Central memory CD4-positive, alpha-beta T cell (primary cell): ENCODE data around the gene ACSM5.
"Not testable (repeated sequence)": the region's sequence is repeated elsewhere in the genome, so short reads cannot be mapped to it uniquely, and the experiment has no call there.

Source experiments
- DNase-seq: peaks from one replicate; pipeline ENCODE4 v3.0.0; 2022

The ACSM5 gene

DNA sequence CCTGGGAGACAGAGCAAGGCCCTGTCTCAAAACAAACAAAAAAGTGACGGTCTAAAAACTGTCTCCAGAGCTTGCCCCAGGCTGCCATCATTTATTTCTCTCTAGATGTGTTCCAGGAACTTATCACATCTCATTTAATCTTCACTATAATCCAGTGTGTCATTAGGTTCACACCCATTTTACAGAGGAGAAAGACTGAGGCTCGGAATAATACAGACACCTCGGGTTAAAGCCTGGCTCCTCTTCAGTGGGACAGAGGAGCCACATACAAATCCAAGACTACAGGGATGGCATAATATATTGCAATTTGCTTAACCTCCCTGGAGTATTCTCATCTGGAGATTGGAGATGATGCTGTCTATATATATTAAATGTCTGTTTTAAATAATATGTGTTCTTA is 10.7 kb upstream of the ACSM5 start:
- no peak for DNase-seq

DNA sequence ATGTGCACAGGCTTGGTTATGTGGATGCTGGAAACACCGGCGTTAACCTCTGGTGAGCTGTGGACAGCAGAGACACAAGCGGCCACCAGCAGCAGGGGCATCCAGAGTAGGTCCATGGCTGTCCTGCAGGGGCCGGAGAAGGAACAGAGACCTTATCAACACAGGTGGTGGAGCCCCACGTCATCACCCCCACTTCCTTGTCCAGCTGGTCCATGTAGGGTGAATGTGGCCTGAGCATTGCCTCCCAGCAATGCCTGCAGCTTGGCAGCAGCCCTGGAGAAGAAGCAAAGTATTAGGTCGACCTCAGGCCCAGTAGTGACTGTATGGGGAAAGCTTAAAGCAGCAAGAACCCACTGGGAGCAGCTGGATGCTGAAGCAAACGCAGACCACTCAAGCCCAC is 10.1 kb upstream of the ACSM5 start:
- DNase-seq, result no peak

DNA sequence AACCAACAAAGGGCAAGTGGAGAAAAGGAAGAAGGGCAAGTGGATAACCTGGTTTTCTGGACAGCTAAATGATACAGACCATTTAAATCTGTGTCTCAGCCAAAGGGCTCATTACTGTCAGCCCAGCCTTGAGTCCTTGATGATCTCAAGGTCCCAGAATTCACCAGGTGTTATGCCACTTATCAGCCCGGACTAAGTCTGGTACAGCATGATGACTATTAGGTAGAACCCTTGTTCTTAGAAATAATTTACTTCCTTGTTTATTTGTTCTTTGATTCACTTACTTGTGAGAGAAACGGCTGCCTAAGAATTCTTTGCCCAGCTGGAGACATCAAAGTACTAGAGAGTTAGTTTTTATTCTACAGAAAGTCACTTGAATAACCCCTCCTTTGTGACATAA is 8.3 kb upstream of the ACSM5 start:
- DNase-seq, result no peak

DNA sequence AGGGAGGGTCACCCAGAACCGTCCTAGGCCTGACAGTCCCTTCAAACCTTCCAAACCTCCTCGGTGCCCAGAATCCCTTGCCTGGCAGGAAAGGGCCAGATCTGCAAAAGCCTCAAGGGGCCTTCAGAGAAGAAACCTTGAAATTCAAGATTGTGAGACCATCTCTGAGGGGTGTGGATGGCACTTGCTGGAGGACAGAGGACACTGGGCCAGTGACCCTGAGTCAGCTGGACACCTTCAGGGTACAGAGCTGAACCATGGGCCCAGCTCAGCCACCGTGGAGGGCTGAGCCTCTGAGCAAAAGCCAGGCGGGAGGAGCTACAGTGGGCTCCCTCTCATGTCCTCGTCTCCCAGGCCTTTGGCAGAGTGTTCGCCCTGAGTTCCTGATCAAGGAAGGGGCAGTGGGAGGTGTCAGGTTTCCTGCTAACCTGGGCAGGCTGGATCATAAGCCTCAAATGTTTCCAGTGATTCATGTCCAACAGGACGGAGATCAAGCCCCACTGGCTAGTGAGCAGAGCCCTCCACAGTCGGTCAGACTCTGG is 7.8 kb upstream of the ACSM5 start:
- no peak for DNase-seq

DNA sequence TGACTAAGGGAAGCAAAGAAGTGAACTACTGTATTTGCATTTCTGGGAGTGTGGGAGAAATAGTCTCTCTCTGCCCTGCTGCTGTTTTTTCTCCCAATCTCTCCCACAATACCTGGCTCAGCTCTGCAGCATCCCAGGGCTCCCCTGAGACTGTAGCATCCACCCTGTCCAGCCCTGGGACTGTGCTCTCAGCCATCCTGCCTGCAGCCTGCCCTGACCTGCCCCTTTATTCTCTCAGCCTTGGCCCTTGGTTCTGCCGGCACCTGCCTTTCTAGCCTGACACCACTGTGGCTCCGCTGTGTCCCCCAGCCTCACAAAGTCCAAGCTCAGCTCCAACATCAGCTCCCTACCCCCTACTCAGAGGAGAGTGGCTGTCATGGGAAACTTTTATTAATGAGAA is 6.7 kb upstream of the ACSM5 start:
- no peak for DNase-seq

DNA sequence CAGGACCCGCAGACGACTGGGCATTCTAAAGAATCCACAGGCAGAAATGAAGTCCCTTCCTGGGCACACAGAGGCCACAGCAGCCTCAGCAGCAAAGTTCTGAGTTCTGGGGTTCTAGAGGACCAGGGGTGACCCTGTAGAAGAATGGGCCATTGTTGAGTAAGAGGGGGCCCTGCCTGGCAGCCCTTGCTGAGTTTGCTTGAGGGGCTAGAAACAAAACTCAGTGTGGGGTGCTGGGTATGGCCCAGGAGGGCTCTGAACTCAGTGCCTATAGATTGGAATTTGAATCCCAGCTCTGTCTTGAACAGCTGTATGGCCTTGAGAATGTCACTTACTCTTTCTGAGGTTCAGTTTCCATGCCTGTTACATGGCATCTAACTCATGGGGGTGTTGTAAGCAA is 4.7 kb upstream of the ACSM5 start, which contains the start of gene PDILT:
Gene PDILT, minus strand, starts transcription at position 101 of the 400 bp plus-strand sequence. CDS start 5,437 bp downstream, outside the sequence.
- DNase-seq, result no peak

DNA sequence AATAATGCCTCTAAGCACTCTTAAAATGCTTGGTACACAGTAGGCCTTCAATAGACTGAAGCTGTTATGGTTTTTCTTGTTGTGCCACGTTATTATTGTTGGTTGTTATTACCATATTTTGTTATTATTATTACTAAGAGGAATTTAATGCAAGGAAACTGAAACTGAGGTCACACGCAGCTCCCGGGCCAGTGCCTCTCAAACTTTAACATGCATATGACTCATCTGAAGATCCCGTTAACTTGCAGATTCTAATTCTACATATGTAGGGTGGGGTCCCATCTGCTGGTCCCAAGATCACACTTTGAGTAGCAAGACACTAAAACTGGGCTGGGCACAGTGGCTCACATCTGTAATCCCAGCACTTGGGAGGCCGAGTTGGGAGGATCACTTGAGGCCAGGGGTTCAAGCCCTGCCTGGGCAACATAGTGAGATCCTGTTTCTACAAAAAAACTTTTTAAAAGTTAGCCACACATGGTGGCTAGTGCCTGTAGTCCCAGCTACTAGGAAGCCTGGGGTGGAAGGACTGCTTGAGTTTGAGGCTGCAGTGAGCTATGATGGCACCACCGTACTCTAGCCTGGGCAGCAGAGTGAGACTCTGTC is 888 bp downstream of the ACSM5 start:
- no peak for DNase-seq

DNA sequence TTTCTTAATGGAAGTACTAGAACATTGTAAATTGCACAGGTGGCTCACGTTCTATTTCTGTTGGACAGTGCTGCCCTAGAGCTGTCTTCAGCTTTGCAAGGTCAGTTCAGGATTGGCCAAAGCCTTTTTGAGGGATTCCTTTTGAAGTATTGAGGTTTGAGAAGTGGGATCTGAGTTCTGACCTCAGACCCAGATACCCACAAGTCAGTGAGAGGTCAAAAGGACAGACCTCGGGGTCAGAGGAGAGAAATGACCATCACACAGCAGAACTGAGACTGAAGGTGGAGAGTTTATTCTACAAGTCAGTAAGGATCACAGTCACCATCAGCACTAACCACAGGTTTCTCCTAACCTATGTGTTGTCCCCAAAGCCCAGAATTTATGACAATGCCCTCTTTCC is 1.7 kb downstream of the ACSM5 start:
- no peak for DNase-seq

DNA sequence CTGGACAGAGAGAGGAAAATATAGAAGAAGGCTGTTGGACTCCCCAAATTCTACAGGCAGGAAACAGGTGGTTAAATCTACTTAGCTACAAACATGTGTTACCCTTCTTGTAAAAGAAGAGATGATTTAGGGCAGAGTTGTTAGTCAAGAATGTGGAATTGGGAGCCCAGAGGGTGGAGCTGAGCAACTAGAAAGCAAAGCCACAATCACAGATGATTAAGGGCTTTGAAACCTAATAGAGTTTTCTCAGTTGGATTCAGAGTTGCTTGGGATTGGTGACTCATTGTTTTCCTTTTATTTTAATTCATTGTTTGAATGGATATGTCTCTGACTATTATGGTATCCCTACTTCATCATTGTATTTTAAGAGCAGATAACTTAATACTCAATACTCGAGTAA is 6.2 kb downstream of the ACSM5 start:
- no peak for DNase-seq

DNA sequence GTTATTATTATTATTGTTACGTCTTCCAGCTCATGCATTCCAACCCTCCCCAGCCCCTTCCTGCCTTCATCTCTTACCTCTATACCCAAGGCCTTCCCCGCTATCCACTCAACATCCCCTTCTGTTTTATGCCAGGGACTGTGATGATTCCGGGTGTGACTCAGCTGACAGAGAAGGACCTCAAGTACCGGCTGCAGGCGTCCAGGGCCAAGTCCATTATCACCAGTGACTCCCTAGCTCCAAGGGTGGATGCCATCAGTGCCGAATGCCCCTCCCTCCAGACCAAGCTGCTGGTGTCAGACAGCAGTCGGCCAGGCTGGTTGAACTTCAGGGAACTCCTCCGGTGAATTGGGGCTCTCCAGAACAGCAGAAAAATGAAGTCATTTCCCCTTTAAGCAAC is 9.8 kb downstream of the ACSM5 start:
- DNase-seq, result not testable (repeated sequence)

DNA sequence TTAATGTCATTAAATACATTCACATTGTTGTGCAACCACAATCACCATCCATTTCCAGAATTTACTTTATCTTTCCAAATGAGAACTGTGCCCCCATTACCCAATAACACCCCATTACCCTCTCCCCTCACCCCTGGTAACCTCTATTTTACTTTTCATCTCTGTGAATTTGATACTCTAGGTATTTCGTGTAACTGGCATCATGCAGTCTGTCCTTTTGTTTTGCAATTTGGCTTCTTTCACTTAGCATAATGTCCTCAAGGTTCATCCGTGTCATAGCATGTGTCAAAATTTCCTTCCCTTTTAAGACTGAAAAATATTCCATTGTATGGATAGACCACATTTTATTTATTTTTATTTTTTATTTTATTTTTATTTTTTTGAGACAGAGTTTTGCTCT is 12.4 kb downstream of the ACSM5 start:
- not testable (repeated sequence) for DNase-seq

DNA sequence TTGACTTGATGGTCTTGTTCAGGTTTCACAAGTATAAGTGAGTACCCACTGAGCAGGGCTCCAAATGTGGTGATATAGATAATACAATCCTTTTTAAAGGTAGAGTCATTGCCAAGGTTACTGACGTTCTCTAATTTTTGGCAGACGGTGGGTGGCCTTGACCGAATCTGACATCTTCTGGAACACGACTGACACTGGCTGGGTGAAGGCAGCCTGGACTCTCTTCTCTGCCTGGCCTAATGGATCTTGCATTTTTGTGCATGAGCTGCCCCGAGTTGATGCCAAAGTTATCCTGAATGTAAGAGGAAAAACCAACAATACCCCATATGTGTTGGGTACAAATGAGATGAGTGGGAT is 14.4 kb downstream of the ACSM5 start:
- not testable (repeated sequence) for DNase-seq

DNA sequence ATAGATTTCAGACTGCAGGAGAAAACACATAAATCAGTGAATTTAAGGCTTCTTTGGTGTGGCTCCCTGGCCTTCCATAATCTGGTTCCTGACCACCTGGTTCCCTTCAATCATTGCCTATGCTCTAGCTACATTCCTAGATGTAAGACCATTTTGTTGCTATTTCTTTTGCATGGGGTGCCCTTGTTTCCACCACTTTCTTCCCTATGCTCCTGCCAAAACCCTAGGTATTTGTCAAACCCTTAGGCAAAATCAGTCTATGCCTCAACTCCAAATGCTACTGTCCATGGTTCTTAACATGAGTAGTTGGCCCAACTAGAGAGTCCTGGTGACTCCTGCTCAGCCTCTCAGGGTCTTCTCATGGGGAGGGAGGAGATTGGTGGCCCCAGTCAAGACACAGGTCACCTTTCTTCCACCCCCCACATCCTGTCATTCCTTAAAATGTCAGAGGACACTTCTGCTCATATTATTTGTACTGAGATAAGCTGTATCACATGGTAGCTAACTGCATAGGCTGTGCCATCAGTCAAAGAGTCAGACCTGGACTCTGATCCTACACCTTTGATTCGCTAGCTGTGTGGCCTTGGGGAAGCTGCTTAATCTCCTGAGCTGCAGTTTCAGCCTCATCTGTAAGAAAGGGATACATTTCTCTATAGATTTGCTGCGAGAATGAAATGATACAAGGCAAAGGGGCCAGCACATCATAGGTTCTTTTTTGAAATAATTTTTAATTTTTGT is 15.0 kb downstream of the ACSM5 start:
- no peak for DNase-seq

DNA sequence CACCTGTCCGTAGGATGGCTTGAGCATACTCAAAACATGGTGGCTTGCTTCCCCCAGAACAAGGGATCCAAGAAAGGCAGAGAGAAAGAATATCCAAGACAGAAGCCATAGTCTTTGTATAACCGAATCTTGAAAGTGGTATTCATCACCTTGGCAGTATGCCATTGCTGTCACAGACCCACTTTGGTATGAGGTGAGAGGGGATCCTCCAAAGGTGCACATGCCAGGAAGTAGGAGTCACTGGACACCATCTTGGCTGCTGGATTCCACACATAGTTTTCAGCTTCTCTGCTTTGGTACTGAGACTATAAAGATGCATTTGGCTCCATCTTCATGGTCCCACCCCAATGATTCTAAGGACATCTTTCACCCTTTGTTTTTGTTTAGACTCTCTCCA is 18.1 kb downstream of the ACSM5 start:
- DNase-seq, result not testable (repeated sequence)

DNA sequence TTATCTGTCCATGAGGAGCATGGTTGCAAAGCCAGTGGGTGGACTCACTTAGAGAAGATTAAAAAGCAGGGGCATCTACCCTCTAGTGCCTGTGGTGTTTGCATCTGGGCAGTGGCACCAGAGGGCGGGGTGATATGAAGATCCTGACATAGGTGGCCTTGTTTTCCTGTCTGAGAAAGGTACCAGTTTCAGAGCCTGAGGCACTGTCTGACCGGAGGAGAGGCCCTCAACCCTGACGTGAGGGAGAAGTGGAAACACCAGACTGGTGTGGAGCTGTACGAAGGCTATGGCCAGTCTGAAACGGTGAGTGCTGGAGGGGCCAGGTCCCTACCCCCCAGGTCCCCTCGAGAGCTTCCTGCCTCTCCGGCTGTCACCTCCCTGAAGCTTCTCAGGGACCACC is 20.2 kb downstream of the ACSM5 start:
- DNase-seq, result not testable (repeated sequence)

DNA sequence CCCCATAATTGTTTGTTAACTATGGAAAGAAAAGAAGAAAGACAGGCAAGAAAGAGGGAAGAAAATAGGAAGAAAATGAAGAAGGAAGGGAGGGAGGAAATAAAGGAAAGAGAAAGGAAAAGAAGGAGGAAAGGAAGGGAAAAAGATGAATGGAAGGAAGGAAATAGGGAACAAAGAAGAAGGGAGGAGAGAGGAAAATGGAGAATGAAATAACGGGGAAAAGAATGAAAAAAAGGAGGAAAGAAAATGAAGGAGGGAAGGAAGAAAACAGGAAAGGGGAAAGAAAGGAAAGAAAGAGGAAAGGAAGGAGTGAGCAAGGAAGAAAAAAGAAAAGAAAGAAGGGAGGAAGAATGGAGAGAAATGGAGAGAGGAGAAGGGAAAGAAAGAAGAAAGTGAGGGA is 21.1 kb downstream of the ACSM5 start:
- not testable (repeated sequence) for DNase-seq

DNA sequence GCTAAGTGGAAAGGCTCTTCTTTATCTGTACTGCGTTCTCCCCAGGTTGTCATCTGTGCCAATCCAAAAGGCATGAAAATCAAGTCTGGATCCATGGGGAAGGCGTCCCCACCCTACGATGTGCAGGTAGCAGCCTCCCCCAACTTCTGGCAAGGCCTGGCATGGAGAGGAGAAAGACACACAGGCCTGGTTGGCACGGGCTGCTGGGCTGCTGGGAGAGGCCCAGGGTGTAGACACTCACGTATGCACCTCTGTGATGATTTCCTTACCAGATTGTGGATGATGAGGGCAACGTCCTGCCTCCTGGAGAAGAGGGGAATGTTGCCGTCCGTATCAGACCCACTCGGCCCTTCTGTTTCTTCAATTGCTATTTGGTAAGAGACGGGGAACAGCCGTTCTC is 21.6 kb downstream of the ACSM5 start:
- DNase-seq, result no peak

DNA sequence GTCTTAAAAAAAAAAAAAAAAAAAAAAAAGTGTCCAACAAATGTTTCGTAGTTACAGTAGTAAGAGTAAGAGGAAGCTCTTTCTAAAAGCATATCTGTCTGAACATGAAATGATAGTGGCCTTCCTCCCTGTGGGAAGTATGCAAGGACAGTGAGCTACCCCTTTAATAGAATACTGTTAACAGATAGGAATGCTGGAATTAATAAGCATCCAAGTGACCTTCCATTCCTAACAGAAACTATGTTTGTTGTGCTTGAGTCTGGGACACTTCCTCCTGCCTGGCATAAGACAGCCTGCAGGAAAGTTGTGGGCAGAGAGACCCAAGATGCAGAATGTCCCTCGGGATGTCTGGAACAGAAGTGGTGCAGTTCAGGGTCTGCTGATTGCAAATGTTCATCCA is 29.6 kb downstream of the ACSM5 start:
- DNase-seq, result not testable (repeated sequence)

DNA sequence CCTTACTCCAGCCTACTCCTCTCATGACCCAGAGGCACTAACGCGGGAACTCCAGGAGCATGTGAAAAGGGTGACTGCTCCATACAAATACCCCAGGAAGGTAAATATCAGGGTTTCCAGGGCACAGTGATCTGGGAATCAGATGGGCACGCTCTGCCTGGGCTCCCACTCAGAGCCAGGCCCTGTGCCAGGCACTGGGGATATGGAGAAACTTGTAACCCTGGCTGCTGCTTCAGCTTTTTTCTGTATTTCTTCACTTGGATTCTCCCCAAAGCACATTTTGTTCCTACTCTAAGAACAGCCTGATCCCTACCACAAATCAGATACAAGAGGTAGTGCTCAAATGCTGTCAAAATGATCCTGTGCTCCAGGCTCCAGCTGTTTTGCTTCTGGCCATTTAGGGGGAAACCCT is 30.5 kb downstream of the ACSM5 start:
- DNase-seq, result not testable (repeated sequence)

DNA sequence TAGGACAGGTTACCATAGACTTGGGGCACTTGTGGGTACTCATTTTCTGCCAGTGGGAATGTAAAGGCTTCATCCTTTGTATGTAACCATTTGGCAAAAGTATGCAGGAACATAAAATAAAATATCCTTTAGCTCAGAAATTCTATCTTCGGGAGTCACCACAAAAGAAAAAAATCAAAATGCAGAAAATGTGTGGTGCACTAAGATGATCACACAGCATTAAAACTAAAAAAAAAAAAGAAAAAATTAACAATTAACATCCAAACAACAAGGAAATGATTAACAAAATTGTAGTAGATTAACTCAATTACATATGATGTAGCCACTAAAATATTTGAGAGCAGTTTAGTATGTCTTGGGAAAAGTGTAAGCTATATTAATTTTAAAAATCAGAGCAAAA is 31.4 kb downstream of the ACSM5 start:
- DNase-seq, result not testable (repeated sequence)

DNA sequence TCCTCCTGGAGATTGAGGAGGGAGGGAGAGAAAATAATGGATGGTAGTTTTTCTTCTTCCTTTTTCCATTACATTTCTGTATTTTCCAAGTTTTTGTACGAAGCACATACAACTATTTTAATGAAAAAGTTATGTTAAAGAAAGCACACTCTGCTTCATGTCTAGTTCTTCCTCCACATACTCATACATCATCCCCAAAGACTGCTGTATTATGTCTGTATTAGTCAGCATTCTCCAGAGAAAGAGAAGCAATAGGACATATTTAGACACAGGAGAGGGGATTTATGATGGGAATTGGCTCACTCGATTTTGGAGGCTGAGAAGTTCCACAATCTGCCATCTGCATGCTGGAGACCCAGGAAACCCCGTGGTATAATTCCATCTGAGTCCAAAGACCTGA is 31.9 kb downstream of the ACSM5 start:
- no peak for DNase-seq

DNA sequence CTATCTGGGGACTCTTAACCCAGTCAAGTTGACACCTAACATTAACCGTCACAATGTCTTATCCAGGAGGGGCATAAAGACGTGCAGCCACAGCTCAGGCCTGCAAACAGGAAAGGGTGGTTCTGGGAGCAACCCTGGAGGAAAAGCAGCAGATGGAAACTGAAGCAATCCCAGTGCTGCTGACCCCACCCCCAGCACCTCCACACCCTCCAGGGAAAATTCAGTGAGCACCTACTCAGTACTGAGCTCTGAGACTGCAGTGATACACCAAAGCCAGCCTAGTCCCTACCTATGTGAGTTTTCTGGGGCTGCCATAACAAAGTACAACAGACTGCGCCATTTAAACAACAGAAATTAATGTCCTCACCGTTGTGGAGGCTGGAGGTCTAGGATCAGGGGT is 32.5 kb downstream of the ACSM5 start:
- DNase-seq, result not testable (repeated sequence)

DNA sequence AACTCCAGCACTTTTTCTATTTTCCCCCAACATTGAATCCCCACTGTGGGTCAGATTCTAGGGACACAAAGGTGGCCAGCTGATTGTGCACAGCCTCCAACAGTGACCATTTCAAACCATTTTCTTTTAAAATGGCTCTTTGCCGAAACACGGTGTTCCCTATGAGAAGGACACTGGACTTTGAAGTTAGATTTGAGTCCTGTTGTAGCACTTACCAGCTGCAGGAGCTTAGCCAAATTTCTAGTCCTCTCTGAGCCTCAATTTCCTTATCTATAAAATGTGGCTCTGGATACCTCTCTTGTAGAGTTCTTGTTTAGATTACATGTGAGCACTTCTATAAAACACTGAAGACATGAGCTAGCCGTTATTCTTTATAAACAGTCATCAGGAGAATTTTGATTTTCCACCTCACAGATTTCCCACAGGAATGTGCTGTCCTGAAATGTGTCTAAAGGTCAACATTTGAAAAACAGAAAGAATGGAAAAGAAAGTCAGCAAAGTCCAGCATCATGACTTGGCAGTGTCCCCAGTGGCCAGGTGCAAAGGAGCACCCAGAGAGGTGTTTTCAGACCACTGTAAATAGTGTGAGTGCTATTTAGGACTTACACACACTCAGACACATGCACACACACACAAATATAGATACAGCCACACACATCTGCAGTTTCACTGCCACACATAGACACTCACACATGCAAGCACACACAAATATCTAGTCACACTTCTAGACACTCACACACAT is 37.5 kb downstream of the ACSM5 start:
- not testable (repeated sequence) for DNase-seq

DNA sequence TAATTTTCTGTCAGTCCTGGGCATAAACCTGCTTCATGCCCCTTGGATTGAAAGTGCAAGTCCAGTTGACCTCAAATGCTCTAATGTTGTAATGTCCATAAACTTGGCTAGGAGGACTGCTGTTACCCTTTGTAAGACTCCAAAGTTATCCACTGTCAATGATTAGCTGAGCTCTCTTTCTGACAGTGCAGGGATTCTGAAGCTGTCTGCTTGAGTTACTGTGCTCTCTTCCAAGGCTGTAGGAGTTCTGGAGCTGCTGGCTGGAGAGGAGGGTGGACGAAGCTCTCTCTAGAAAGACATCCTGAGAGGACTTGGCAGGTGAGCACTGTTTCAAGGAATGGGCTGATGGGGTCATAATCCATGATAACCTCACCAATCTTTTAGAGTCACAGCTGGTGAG is 42.0 kb downstream of the ACSM5 start, which contains the start of gene ACSM2A:
Gene ACSM2A, plus strand, starts transcription at position 158 of the 400 bp plus-strand sequence. CDS start 8,594 bp downstream, outside the sequence.
- not testable (repeated sequence) for DNase-seq
